Tibial nerve (tissue), 3 donors: ENCODE data around the gene LRWD1.
"Not testable (repeated sequence)": the region's sequence is repeated elsewhere in the genome, so short reads cannot be mapped to it uniquely, and the experiment has no call there.

Experiments
- POLR2A ChIP-seq, 2 donors: fragments of 450-650 bp; IDR thresholded peaks; one replicate each; pipeline ENCODE4 v1.6.1; 2017; ENCODE audit warnings: antibody characterized with exemption in 2 of 2, mild to moderate bottlenecking in 2 of 2, moderate library complexity in 2 of 2
- TF ChIP-seq, protein P1 (sequence below), 5 experiments: fragments of 200-600 bp in 3 of 5; fragments of 450-650 bp in 2 of 5; sonication (generic) in 3 of 5; IDR thresholded peaks; one replicate each; pipeline ENCODE4 v1.5.1; 2016 to 2019; ENCODE audit warnings: antibody characterized with exemption in 5 of 5, mild to moderate bottlenecking in 3 of 5, moderate library complexity in 2 of 5

DNA sequence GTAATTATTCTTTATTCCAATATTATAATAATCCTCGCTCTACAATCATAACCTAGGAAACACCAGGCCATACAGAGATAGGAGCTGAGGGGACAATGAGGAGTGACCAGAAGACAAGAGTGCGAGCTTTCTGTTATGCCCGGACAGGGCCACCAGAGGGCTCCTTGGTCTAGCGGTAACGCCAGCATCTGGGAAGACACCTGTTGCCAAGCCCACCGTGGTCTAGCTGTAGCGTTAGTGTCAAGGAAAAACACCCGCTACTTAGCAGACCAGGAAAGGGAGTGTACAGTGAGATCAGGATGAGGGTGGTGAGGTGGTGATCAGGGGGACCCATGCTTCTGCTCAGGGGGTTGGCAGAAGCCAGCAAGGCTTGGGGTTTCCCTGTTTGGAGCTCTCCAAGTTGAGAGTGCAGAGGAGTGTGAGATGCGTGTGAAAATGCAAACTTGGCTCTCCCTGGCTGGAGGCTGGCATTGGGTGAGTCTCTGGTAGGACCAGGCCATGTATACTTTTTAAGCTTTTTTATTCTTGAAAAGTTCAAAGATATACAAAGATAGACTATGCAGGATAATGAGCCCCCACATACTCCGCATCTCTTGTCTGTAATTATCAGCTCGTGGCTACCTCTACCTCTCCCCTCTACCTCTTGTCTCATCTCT lies 15.3 kb downstream of the LRWD1 start:
- not testable (repeated sequence) for TF ChIP-seq POLR2A (IDR thresholded peaks at IDR 0.05)
- TF ChIP-seq, protein P1, sequence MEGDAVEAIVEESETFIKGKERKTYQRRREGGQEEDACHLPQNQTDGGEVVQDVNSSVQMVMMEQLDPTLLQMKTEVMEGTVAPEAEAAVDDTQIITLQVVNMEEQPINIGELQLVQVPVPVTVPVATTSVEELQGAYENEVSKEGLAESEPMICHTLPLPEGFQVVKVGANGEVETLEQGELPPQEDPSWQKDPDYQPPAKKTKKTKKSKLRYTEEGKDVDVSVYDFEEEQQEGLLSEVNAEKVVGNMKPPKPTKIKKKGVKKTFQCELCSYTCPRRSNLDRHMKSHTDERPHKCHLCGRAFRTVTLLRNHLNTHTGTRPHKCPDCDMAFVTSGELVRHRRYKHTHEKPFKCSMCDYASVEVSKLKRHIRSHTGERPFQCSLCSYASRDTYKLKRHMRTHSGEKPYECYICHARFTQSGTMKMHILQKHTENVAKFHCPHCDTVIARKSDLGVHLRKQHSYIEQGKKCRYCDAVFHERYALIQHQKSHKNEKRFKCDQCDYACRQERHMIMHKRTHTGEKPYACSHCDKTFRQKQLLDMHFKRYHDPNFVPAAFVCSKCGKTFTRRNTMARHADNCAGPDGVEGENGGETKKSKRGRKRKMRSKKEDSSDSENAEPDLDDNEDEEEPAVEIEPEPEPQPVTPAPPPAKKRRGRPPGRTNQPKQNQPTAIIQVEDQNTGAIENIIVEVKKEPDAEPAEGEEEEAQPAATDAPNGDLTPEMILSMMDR (IDR thresholded peaks at IDR 0.05) = peak in 4 of 5 experiments; percentile 32 to 71 (median 46)
